Measurements from ENCODE around the gene UNC80. TPM values are rescaled to one million over a fixed set of nuclear protein-coding genes. Genes with fewer than 3 reads are reported as not detected.

UNC80 gene
- total and polyA plus RNA-seq, 2 of the 4 experiments (the other 2 are of a cell fraction), result not detected

DNA sequence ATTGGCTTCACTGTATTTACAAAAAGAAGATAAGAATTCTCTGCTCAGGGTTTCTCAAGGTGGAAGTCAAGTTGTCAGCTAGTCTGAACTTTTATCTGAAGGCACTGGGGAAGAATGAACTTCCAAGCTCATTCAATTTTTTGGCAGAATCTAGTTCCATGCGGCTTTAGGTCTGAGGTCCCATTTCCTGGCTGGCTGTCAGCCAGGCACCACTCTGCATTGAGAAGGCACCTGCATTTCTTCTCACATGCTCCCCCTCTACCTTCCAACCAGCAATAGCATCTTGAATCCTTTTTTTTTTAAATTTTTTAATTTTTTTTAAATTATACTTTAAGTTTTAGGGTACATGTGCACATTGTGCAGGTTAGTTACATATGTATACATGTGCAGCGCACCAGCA, 184.6 kb downstream of the UNC80 start:
- no peaks in the 10 kb centered on the region for H4K20me1 ChIP-seq (ENCODE audit: insufficient read depth, low read length)
- no peaks in the 10 kb centered on the region for H3K27me3 ChIP-seq (ENCODE audit: control insufficient read depth, insufficient read depth, low read length)
- WGBS, 2 experiments (ENCODE audit: extremely low coverage in 2 of 2, insufficient read length in 1 of 2), result no CpG with 5 or more reads among the region's 2 CpGs
- H3K36me3 ChIP-seq (ENCODE audit: control insufficient read depth, insufficient read depth, low read length), result no peaks in the 10 kb centered on the region
- no peak overlapping the region for H4K91ac ChIP-seq (ENCODE audit: insufficient read depth, low read depth, low read length)
- H3K23ac ChIP-seq (ENCODE audit: low read depth, low read length), result no peak overlapping the region
- H2BK20ac ChIP-seq (ENCODE audit: low read depth, low read length), result no peak overlapping the region
- H3K4me2 ChIP-seq (ENCODE audit: low read depth, low read length), result no peak overlapping the region
- no peak overlapping the region for H2AK9ac ChIP-seq (replicated peaks; ENCODE audit: low read depth, low read length, poor library complexity)
- no peak for DNase-seq
- TF ChIP-seq CEBPB (IDR thresholded peaks at IDR 0.05; ENCODE audit: low read depth, low read length) (no peak), BHLHE40 (IDR thresholded peaks at IDR 0.05; ENCODE audit: low read depth, low read length) (no peak), MAFK (IDR thresholded peaks at IDR 0.05; ENCODE audit: low read depth, low read length) (no peak), NFE2L2 (IDR thresholded peaks at IDR 0.05; ENCODE audit: low read depth, low read length) (no peak), RFX5 (IDR thresholded peaks at IDR 0.05; ENCODE audit: low read depth, low read length) (no peak), CHD1 (IDR thresholded peaks at IDR 0.05; ENCODE audit: low read depth, low read length) (no peak), SMC3 (IDR thresholded peaks at IDR 0.05; ENCODE audit: low read depth, low read length) (no peak), MXI1 (IDR thresholded peaks at IDR 0.05; ENCODE audit: borderline replicate concordance, low read depth, low read length) (no peak), RAD21 (IDR thresholded peaks at IDR 0.05; ENCODE audit: low read length) (no peak), POLR2A (IDR thresholded peaks at IDR 0.05; ENCODE audit: low read depth, low read length) (no peak), RCOR1 (IDR thresholded peaks at IDR 0.05; ENCODE audit: insufficient replicate concordance, low read length) (no peak), MAZ (IDR thresholded peaks at IDR 0.05; ENCODE audit: borderline replicate concordance, low read depth, low read length) (no peak)
- TF ChIP-seq, protein P1, sequence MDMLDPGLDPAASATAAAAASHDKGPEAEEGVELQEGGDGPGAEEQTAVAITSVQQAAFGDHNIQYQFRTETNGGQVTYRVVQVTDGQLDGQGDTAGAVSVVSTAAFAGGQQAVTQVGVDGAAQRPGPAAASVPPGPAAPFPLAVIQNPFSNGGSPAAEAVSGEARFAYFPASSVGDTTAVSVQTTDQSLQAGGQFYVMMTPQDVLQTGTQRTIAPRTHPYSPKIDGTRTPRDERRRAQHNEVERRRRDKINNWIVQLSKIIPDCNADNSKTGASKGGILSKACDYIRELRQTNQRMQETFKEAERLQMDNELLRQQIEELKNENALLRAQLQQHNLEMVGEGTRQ (IDR thresholded peaks at IDR 0.05; ENCODE audit: low read depth, low read length), result no peak
- TF ChIP-seq, protein P2, sequence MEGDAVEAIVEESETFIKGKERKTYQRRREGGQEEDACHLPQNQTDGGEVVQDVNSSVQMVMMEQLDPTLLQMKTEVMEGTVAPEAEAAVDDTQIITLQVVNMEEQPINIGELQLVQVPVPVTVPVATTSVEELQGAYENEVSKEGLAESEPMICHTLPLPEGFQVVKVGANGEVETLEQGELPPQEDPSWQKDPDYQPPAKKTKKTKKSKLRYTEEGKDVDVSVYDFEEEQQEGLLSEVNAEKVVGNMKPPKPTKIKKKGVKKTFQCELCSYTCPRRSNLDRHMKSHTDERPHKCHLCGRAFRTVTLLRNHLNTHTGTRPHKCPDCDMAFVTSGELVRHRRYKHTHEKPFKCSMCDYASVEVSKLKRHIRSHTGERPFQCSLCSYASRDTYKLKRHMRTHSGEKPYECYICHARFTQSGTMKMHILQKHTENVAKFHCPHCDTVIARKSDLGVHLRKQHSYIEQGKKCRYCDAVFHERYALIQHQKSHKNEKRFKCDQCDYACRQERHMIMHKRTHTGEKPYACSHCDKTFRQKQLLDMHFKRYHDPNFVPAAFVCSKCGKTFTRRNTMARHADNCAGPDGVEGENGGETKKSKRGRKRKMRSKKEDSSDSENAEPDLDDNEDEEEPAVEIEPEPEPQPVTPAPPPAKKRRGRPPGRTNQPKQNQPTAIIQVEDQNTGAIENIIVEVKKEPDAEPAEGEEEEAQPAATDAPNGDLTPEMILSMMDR (conservative IDR thresholded peaks at IDR 0.05; ENCODE audit: low read depth, low read length), result no peak
- TF ChIP-seq, protein P3, sequence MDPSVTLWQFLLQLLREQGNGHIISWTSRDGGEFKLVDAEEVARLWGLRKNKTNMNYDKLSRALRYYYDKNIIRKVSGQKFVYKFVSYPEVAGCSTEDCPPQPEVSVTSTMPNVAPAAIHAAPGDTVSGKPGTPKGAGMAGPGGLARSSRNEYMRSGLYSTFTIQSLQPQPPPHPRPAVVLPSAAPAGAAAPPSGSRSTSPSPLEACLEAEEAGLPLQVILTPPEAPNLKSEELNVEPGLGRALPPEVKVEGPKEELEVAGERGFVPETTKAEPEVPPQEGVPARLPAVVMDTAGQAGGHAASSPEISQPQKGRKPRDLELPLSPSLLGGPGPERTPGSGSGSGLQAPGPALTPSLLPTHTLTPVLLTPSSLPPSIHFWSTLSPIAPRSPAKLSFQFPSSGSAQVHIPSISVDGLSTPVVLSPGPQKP (IDR thresholded peaks at IDR 0.05; ENCODE audit: borderline replicate concordance, low read depth, low read length), result no peak
- H3K27ac ChIP-seq (ENCODE audit: insufficient read depth, low read length), result no peak overlapping the region
- CTCF ChIA-PET, result no interaction called here
- no peak for ATAC-seq (ENCODE audit: low read depth)
- H2AK5ac ChIP-seq (ENCODE audit: low read depth, low read length), result no peak overlapping the region
- H2BK15ac ChIP-seq (ENCODE audit: low read depth, low read length), result no peak overlapping the region
- intact Hi-C loops (cut with micrococcal nuclease) (no loop called here), in situ Hi-C loops (cut with MboI; ENCODE audit: low sequenced_read_pairs) (loop anchor here (25.0 kb wide), 2 partner anchors 619 to 1569 kb away; no protein-coding TSS in a partner anchor), dilution Hi-C loops (cut with HindIII; ENCODE audit: low sequenced_read_pairs, unreplicated experiment) (no loop called here)
- H3K9me1 ChIP-seq (ENCODE audit: insufficient read depth, low read length), result no peaks in the 10 kb centered on the region
- H3K18ac ChIP-seq (ENCODE audit: low read depth, low read length), result no peak overlapping the region
- H3K56ac ChIP-seq (ENCODE audit: extremely low read depth, insufficient read depth, low read length), result no peak overlapping the region
- H2BK120ac ChIP-seq (ENCODE audit: low read depth, low read length), result no peak overlapping the region
- BruUV-seq (replicated peaks), result no TSS peak
- no peaks in the 10 kb centered on the region for H3K4me1 ChIP-seq (ENCODE audit: control insufficient read depth, insufficient read depth, low read length)
- no peak overlapping the region for H4K5ac ChIP-seq (ENCODE audit: low read depth, low read length)
- H3K9me3 ChIP-seq (ENCODE audit: control insufficient read depth, insufficient read depth, low read length), result no peaks in the 10 kb centered on the region
- H2BK5ac ChIP-seq (ENCODE audit: low read depth, low read length, poor library complexity, severe bottlenecking), result no peak overlapping the region
- no peaks in the 10 kb centered on the region for H3K79me1 ChIP-seq (ENCODE audit: low read depth in 1 of 2, low read length in 2 of 2)
- POLR2A ChIA-PET (ENCODE audit: unreplicated experiment), result no interaction called here
- no peak overlapping the region for H3K9ac ChIP-seq (ENCODE audit: low read depth, low read length)
- no peak overlapping the region for H3K4ac ChIP-seq (ENCODE audit: low read depth, low read length)
- no peak overlapping the region for H3K14ac ChIP-seq (replicated peaks; ENCODE audit: low read depth, low read length)
- no peak overlapping the region for H2AFZ ChIP-seq (replicated peaks; ENCODE audit: low read length, poor library complexity)
- H4K8ac ChIP-seq (ENCODE audit: low read depth in 2 of 2, low read length in 2 of 2), result no peak overlapping the region
- no peak overlapping the region for H3K4me3 ChIP-seq (ENCODE audit: insufficient read depth, low read depth, low read length)

All from IMR-90 (cell line).